SK-N-SH (cell line): ENCODE measurements around the gene SLC5A11. TPM values are rescaled to one million over a fixed set of nuclear protein-coding genes. Genes with fewer than 3 reads are reported as not detected.

ENCODE experiments used
- CTCF ChIA-PET: fragments of 300-600, 350-600 bp; formaldehyde crosslinking; extraction: SDS; loops from one replicate; lab custom pipeline; 2021; lab: Yijun Ruan, JAX
- POLR2A ChIA-PET: fragments of 350-600 bp; sonication (Branson Sonifier 250); formaldehyde crosslinking; extraction: SDS; loops from one replicate; lab custom pipeline; 2020; ENCODE audit warnings: antibody characterized with exemption, inconsistent platforms; lab: Yijun Ruan, JAX
- DNase-seq: peaks from one replicate; pipeline ENCODE4 v3.0.0; 2012
- H2AFZ ChIP-seq: fragments of 200-600 bp; sonication (generic); 2 replicates; pipeline ENCODE4 v1.8.1; 2016; ENCODE audit warnings: antibody characterized with exemption, mild to moderate bottlenecking, low read depth
- H3F3A ChIP-seq: fragments of 200-600 bp; sonication (generic); replicated peaks from 2 replicates; pipeline ENCODE3; 2016; ENCODE audit warnings: antibody characterized with exemption, mild to moderate bottlenecking; ENCODE audit not compliant: insufficient read depth
- H3K27ac ChIP-seq, 2 experiments: fragments of 200-500 bp in 1 of 2; fragments of 200-600 bp in 1 of 2; sonication (Bioruptor generic) in 1 of 2; sonication (generic), shearing (Covaris generic) in 1 of 2; 2 replicates each; pipeline versions ENCODE4 v1.5.1 to v1.6.1; 2014 to 2016; ENCODE audit warnings: low read depth in 2 of 2, inconsistent platforms in 1 of 2, low read length in 1 of 2, mild to moderate bottlenecking in 1 of 2, mixed read lengths in 1 of 2
- H3K27me3 ChIP-seq: fragments of 200-600 bp; sonication (generic), shearing (Covaris generic); 2 replicates; pipeline ENCODE4 v1.6.1; 2016; ENCODE audit warnings: mixed run types; ENCODE audit not compliant: insufficient read depth
- H3K36me3 ChIP-seq, 2 experiments: fragments of 200-500 bp in 1 of 2; fragments of 200-600 bp in 1 of 2; sonication (Bioruptor generic) in 1 of 2; sonication (generic) in 1 of 2; replicated peaks in 1 of 2; 2 replicates each; pipeline versions ENCODE3 to v1.5.1; 2014 to 2016; ENCODE audit warnings: low read length in 1 of 2, mild to moderate bottlenecking in 1 of 2; ENCODE audit not compliant: insufficient read depth in 2 of 2, control insufficient read depth in 1 of 2
- H3K4me1 ChIP-seq, 2 experiments: fragments of 200-500 bp in 1 of 2; fragments of 200-600 bp in 1 of 2; sonication (Bioruptor generic) in 1 of 2; sonication (generic), shearing (Covaris generic) in 1 of 2; 2 replicates each; pipeline versions ENCODE4 v1.5.1 to v1.6.1; 2014 to 2016; ENCODE audit warnings: low read depth in 1 of 2, low read length in 1 of 2, mixed run types in 1 of 2; ENCODE audit not compliant: insufficient read depth in 2 of 2, control insufficient read depth in 1 of 2
- H3K4me2 ChIP-seq: fragments of 200-600 bp; sonication (generic), shearing (Covaris generic); 2 replicates; pipeline ENCODE4 v1.6.1; 2017; ENCODE audit warnings: mixed run types
- H3K4me3 ChIP-seq, 2 experiments: fragments of 200-500 bp in 1 of 2; fragments of 200-600 bp in 1 of 2; sonication (Bioruptor generic) in 1 of 2; sonication (generic), shearing (Covaris generic) in 1 of 2; 2 replicates each; pipeline versions ENCODE4 v1.5.1 to v1.8.1; 2014 to 2016; ENCODE audit warnings: low read depth in 2 of 2, inconsistent platforms in 1 of 2, low read length in 1 of 2, mild to moderate bottlenecking in 1 of 2, mixed read lengths in 1 of 2, moderate library complexity in 1 of 2
- H3K79me2 ChIP-seq: fragments of 200-600 bp; sonication (generic); 2 replicates; pipeline ENCODE4 v1.8.1; 2017; ENCODE audit warnings: mild to moderate bottlenecking; ENCODE audit not compliant: insufficient read depth
- H3K9ac ChIP-seq: fragments of 200-600 bp; sonication (generic); 2 replicates; pipeline ENCODE4 v1.6.1; 2017; ENCODE audit warnings: mixed run types
- H3K9me2 ChIP-seq: fragments of 200-600 bp; sonication (generic); 2 replicates; pipeline ENCODE4 v1.6.1; 2017; ENCODE audit warnings: mixed run types
- H3K9me3 ChIP-seq: fragments of 200-600 bp; sonication (generic); 2 replicates; pipeline ENCODE4 v1.6.1; 2017; ENCODE audit warnings: mixed run types, mild to moderate bottlenecking, moderate library complexity
- H4K20me1 ChIP-seq: fragments of 200-600 bp; sonication (generic); 2 replicates; pipeline ENCODE4 v1.6.1; 2017; ENCODE audit warnings: mild to moderate bottlenecking, mixed run types; ENCODE audit not compliant: insufficient read depth
- FOSL2 ChIP-seq: IDR thresholded peaks from 2 replicates; pipeline ENCODE4 v1.4.0; 2012; ENCODE audit warnings: low read depth, mild to moderate bottlenecking, moderate library complexity, borderline replicate concordance
- FOXJ3 ChIP-seq: sonication (generic); formaldehyde crosslinking; IDR thresholded peaks from 2 replicates; pipeline ENCODE4 v1.5.1; 2020; ENCODE audit warnings: mild to moderate bottlenecking, missing genetic modification reagents
- FOXM1 ChIP-seq: IDR thresholded peaks from 2 replicates; pipeline ENCODE4 v1.4.0; 2012; ENCODE audit warnings: low read depth, mild to moderate bottlenecking
- GABPA ChIP-seq: IDR thresholded peaks from 2 replicates; pipeline ENCODE4 v1.4.0; 2012; ENCODE audit warnings: low read depth, mild to moderate bottlenecking
- GATA2 ChIP-seq: sonication (generic); formaldehyde crosslinking; IDR thresholded peaks from 2 replicates; pipeline ENCODE4 v1.5.0; 2020; ENCODE audit warnings: mild to moderate bottlenecking, missing genetic modification reagents
- JUND ChIP-seq: IDR thresholded peaks from 2 replicates; pipeline ENCODE4 v1.4.0; 2012
- MEF2A ChIP-seq: IDR thresholded peaks from 2 replicates; pipeline ENCODE4 v1.4.0; 2012; ENCODE audit warnings: low read depth, borderline replicate concordance
- MXI1 ChIP-seq: IDR thresholded peaks from 2 replicates; pipeline ENCODE4 v1.6.1; 2012; ENCODE audit warnings: mild to moderate bottlenecking, low read depth, low read length, improper control_type of control experiment
- NRF1 ChIP-seq: IDR thresholded peaks from 2 replicates; pipeline ENCODE4 v1.6.1; 2012; ENCODE audit warnings: low read depth, mild to moderate bottlenecking, low read length
- REST ChIP-seq: IDR thresholded peaks from 2 replicates; pipeline ENCODE4 v1.6.1; 2012; ENCODE audit warnings: mild to moderate bottlenecking, low read depth, low read length, moderate library complexity
- RXRA ChIP-seq: IDR thresholded peaks from 2 replicates; pipeline ENCODE4 v1.4.0; 2012; ENCODE audit warnings: low read depth, mild to moderate bottlenecking, borderline replicate concordance
- SMC3 ChIP-seq: IDR thresholded peaks from 2 replicates; pipeline ENCODE4 v1.6.1; 2012; ENCODE audit warnings: low read depth, low read length, improper control_type of control experiment
- TEAD4 ChIP-seq: IDR thresholded peaks from 2 replicates; pipeline ENCODE4 v1.4.0; 2012; ENCODE audit warnings: mild to moderate bottlenecking, borderline replicate concordance; ENCODE audit not compliant: insufficient read depth
- USF2 ChIP-seq: fragments of 150-350 bp; IDR thresholded peaks from 2 replicates; pipeline ENCODE4 v1.6.1; 2017; ENCODE audit warnings: antibody characterized with exemption, low read length, low read depth, borderline replicate concordance
- YY1 ChIP-seq: IDR thresholded peaks from 2 replicates; pipeline ENCODE4 v1.4.0; 2012; ENCODE audit warnings: low read depth, mild to moderate bottlenecking
- ZBTB33 ChIP-seq: IDR thresholded peaks from 2 replicates; pipeline ENCODE4 v1.4.0; 2012; ENCODE audit warnings: low read depth, borderline replicate concordance
- WGBS: methylation state at CpG from one replicate; pipeline ENCODE4 v1.1.6; 2017; ENCODE audit warnings: low lambda C conversion rate; 5-methylcytosine and 5-hydroxymethylcytosine counted together
- polyA plus RNA-seq, 3 experiments: library from polyadenylated mRNA; depleted of rRNA; stranded (reverse); fragments of >200 nt; gene quantifications; 2 replicates each; pipeline ENCODE4 v1.2.3, GENCODE V29; 2012

The SLC5A11 gene
- polyA plus RNA-seq, 1 of the 3 experiments (the other 2 are of a cell fraction): not detected

GRCh38 chr16:24943471-24943870, 97.7 kb downstream of the SLC5A11 start:
- H4K20me1 ChIP-seq: no peaks in the 10 kb centered on the region

More at GRCh38 chr16:24943471-24943870, 97.7 kb downstream of the SLC5A11 start:
- Histone ChIP-seq H3K4me1 (no peaks in the 10 kb centered on the region), H3K4me2 (no peak overlapping the region), H3K4me3 (no peak overlapping the region), H3K27me3 (no peaks in the 10 kb centered on the region), H3K27ac (no peak overlapping the region), H3K79me2 (no peaks in the 10 kb centered on the region), H3K9me3 (no peaks in the 10 kb centered on the region), H2AFZ (no peak overlapping the region), H3K9me2 (no peaks in the 10 kb centered on the region), H3K9ac (no peak overlapping the region), H3K36me3 (peaks cover 27 to 62% of the 10 kb centered on the region in 2 experiments), H3F3A (no peaks in the 10 kb centered on the region)
- 96% methylated on average over 7 of the region's 7 CpGs for WGBS
- no peak for DNase-seq
- no peak for TF ChIP-seq MXI1
- TF ChIP-seq REST: no peak
- TF ChIP-seq FOXM1: no peak
- TF ChIP-seq TEAD4: no peak
- TF ChIP-seq SMC3: no peak
- TF ChIP-seq FOXJ3 (CRISPR knock-in tag): no peak
- no peak for TF ChIP-seq GABPA
- no peak for TF ChIP-seq JUND
- TF ChIP-seq FOSL2: no peak
- no peak for TF ChIP-seq NRF1
- no peak for TF ChIP-seq MEF2A
- TF ChIP-seq ZBTB33: no peak
- TF ChIP-seq USF2: no peak
- no peak for TF ChIP-seq RXRA
- TF ChIP-seq YY1: no peak
- TF ChIP-seq GATA2 (CRISPR knock-in tag): no peak
- POLR2A ChIA-PET: no interaction called here
- CTCF ChIA-PET: no interaction called here
